Suprapubic skin (tissue), 4 donors: ENCODE measurements around the gene PPIL4.

Source experiments
- EP300 ChIP-seq: sonication (generic); formaldehyde crosslinking; IDR thresholded peaks from one replicate; pipeline ENCODE4 v1.6.1; 2017; ENCODE audit warnings: antibody characterized with exemption
- POLR2AphosphoS5 ChIP-seq, 3 donors: sonication (generic); formaldehyde crosslinking; IDR thresholded peaks; one replicate each; pipeline ENCODE4 v1.6.1; 2017; ENCODE audit warnings: antibody characterized with exemption in 3 of 3
- TF ChIP-seq, protein P1 (sequence below), 2 donors: fragments of 200-600 bp in 1 of 2; fragments of 450-650 bp in 1 of 2; sonication (generic) in 1 of 2; IDR thresholded peaks; one replicate each; pipeline ENCODE4 v1.5.1; 2016 to 2019; ENCODE audit warnings: antibody characterized with exemption in 2 of 2, mild to moderate bottlenecking in 1 of 2, moderate library complexity in 1 of 2

DNA sequence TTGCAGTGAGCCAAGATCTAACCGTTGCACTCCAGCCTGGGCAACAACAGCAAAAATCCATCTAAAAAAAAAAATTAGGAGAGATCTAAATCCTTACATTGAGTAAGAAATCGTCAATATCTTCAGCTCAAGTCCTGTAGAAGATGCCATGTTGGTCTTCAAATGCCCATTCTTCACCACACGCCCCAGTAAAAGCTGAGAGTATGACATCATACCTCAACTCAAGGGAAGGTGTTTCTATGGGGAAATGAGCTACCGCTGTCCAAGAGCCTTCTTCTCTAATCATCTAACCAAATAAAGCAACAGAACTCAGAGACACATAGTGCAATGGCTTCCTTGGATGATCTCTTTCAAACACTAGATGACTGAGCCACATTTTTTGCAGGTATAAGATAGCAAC is 58.5 kb downstream of the PPIL4 start:
- TF ChIP-seq, protein P1, sequence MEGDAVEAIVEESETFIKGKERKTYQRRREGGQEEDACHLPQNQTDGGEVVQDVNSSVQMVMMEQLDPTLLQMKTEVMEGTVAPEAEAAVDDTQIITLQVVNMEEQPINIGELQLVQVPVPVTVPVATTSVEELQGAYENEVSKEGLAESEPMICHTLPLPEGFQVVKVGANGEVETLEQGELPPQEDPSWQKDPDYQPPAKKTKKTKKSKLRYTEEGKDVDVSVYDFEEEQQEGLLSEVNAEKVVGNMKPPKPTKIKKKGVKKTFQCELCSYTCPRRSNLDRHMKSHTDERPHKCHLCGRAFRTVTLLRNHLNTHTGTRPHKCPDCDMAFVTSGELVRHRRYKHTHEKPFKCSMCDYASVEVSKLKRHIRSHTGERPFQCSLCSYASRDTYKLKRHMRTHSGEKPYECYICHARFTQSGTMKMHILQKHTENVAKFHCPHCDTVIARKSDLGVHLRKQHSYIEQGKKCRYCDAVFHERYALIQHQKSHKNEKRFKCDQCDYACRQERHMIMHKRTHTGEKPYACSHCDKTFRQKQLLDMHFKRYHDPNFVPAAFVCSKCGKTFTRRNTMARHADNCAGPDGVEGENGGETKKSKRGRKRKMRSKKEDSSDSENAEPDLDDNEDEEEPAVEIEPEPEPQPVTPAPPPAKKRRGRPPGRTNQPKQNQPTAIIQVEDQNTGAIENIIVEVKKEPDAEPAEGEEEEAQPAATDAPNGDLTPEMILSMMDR (IDR thresholded peaks at IDR 0.05): no peak
- TF ChIP-seq POLR2AphosphoS5 (IDR thresholded peaks at IDR 0.05) (no peak), EP300 (no peak)
